ENCODE data around the gene ASL.

DNA sequence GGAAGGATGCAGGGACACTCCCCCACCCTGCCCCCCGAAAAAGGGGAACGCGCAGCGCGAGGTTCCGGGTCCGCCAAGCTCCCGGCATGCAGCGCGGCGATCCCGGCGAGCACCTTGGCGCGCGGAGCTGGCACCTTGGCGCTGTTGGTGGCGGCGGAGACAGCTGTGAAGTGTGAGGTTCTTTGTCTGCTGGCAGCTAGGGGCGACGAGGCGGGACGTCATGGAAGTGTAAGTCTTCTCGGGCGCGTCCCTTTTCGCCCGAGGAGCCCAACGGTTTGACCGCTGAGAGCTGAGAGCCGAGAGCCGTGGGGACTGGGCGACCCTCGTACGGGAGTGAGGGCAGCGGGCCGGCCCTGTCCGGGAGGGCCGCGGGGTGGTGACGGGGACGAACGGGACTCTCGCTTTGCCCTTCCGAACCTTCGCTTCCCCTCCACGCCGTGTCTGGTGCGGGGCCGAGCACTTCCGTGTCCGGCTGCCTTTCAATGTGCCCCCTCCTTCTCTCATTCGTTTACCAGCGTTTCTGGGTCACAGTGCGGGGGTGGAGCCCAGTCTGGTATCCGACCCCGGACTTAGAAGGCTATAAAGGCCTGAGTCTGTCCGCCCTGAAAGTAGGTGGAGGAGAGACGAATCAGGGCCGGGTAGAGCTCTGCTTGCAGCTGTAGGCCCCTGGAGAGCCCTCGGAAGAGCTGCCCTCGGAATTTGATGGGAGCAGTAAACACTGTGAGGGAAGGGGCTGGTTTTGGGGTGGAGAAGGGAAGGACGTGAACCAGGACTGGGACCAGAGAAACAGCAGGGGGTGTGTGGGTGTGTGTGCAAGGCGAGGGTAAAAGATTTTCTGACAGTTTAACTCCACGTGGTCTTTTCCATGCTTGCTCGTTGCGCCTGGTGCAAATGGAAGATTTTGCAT lies 39.4 kb downstream of the ASL start, which contains the start of gene CRCP:
- TF ChIP-seq, protein P1, sequence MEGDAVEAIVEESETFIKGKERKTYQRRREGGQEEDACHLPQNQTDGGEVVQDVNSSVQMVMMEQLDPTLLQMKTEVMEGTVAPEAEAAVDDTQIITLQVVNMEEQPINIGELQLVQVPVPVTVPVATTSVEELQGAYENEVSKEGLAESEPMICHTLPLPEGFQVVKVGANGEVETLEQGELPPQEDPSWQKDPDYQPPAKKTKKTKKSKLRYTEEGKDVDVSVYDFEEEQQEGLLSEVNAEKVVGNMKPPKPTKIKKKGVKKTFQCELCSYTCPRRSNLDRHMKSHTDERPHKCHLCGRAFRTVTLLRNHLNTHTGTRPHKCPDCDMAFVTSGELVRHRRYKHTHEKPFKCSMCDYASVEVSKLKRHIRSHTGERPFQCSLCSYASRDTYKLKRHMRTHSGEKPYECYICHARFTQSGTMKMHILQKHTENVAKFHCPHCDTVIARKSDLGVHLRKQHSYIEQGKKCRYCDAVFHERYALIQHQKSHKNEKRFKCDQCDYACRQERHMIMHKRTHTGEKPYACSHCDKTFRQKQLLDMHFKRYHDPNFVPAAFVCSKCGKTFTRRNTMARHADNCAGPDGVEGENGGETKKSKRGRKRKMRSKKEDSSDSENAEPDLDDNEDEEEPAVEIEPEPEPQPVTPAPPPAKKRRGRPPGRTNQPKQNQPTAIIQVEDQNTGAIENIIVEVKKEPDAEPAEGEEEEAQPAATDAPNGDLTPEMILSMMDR (IDR thresholded peaks at IDR 0.05) = peak in 1 of 4 experiments; percentile 16
- TF ChIP-seq POLR2A (IDR thresholded peaks at IDR 0.05) (peak; percentile 4 to 42), POLR2AphosphoS5 (IDR thresholded peaks at IDR 0.05) (peak; percentile 71 to 86 (median 82)), EP300 (IDR thresholded peaks at IDR 0.05) (no peak)

All from sigmoid colon (tissue), 4 donors.